SU-DHL-6 (cell line): Measurements from ENCODE around the gene B3GALT6.

Experiments
- H2AFZ ChIP-seq: fragments of 200-600 bp; sonication (generic); 2 replicates; pipeline ENCODE4 v1.6.1; 2014; ENCODE audit warnings: low read depth, mild to moderate bottlenecking, moderate library complexity, mixed read lengths, antibody characterized with exemption, low read length; ENCODE audit not compliant: severe bottlenecking
- H3F3A ChIP-seq: fragments of 200-600 bp; shearing (Covaris generic); 2 replicates; pipeline ENCODE4 v1.6.0; 2016; ENCODE audit warnings: antibody characterized with exemption, mild to moderate bottlenecking; ENCODE audit not compliant: insufficient read depth
- H3K27ac ChIP-seq: fragments of 200-600 bp; sonication (generic); 2 replicates; pipeline ENCODE4 v1.5.1; 2016; ENCODE audit warnings: low read depth, mild to moderate bottlenecking, low read length, moderate library complexity, mixed read lengths
- H3K27me3 ChIP-seq: fragments of 200-600 bp; sonication (generic), shearing (Covaris generic); 2 replicates; pipeline ENCODE4 v1.6.0; 2014; ENCODE audit warnings: mild to moderate bottlenecking, low read length
- H3K36me3 ChIP-seq: fragments of 200-600 bp; sonication (generic); 2 replicates; pipeline ENCODE4 v1.6.1; 2014; ENCODE audit warnings: mild to moderate bottlenecking, low read length, mixed read lengths
- H3K4me2 ChIP-seq: fragments of 300-600, 200-600 bp; shearing (Covaris generic), sonication (generic); 2 replicates; pipeline ENCODE4 v1.6.0; 2014; ENCODE audit warnings: low read length, low read depth, mild to moderate bottlenecking; ENCODE audit not compliant: poor library complexity, severe bottlenecking
- H3K4me3 ChIP-seq: fragments of 200-600 bp; sonication (generic); 2 replicates; pipeline ENCODE4 v1.5.1; 2014; ENCODE audit warnings: antibody characterized with exemption, low read length, mild to moderate bottlenecking, mixed read lengths; ENCODE audit not compliant: insufficient read depth, poor library complexity, severe bottlenecking
- H3K79me2 ChIP-seq: fragments of 200-600 bp; sonication (generic); 2 replicates; pipeline ENCODE4 v1.6.1; 2014; ENCODE audit warnings: mild to moderate bottlenecking, low read length, moderate library complexity; ENCODE audit not compliant: insufficient read depth
- H3K9ac ChIP-seq: fragments of 200-600 bp; sonication (generic); 2 replicates; pipeline ENCODE4 v1.7.0; 2014; ENCODE audit warnings: mild to moderate bottlenecking, low read length
- H3K9me2 ChIP-seq: fragments of 200-600 bp; sonication (generic); replicated peaks from 2 replicates; pipeline ENCODE4 v1.6.1; 2014; ENCODE audit warnings: low read length; ENCODE audit not compliant: insufficient read depth
- H3K9me3 ChIP-seq: fragments of 200-600 bp; sonication (generic); 2 replicates; pipeline ENCODE4 v1.6.1; 2014; ENCODE audit warnings: low read length, mixed read lengths; ENCODE audit not compliant: insufficient read depth
- H4K20me1 ChIP-seq: fragments of 200-600 bp; sonication (generic); 2 replicates; pipeline ENCODE4 v1.6.1; 2014; ENCODE audit warnings: low read depth, mild to moderate bottlenecking, antibody characterized with exemption, low read length, moderate library complexity, mixed read lengths
- CTCF ChIP-seq: fragments of 200-600 bp; sonication (generic); IDR thresholded peaks from one replicate; pipeline ENCODE4 v1.5.1; 2017; ENCODE audit warnings: antibody characterized with exemption, mild to moderate bottlenecking, low read length, moderate library complexity; ENCODE audit not compliant: insufficient read depth, poor library complexity, severe bottlenecking
- EZH2phosphoT487 ChIP-seq: fragments of 200-600 bp; sonication (generic), shearing (Covaris generic); conservative IDR thresholded peaks from 2 replicates; pipeline ENCODE4 v1.6.1; 2018; ENCODE audit warnings: mild to moderate bottlenecking, antibody characterized with exemption, low read length, moderate library complexity, mixed read lengths

Gene B3GALT6

GRCh38 chr1:1215881-1216605 lies 16.0 kb upstream of the B3GALT6 start:
- Histone ChIP-seq H4K20me1 (no peaks in the 10 kb centered on the region), H3K9me3 (no peaks in the 10 kb centered on the region), H3K4me3 (no peak overlapping the region), H3F3A (no peaks in the 10 kb centered on the region), H3K36me3 (no peaks in the 10 kb centered on the region), H3K9me2 (no peaks in the 10 kb centered on the region), H3K79me2 (no peaks in the 10 kb centered on the region), H3K27ac (no peak overlapping the region), H2AFZ (no peak overlapping the region), H3K27me3 (no peaks in the 10 kb centered on the region), H3K4me2 (no peak overlapping the region), H3K9ac (no peak overlapping the region)
- no peak for TF ChIP-seq EZH2phosphoT487
- TF ChIP-seq CTCF = no peak

- Histone ChIP-seq H3K27me3 (no peaks in the 10 kb centered on the region), H3F3A (no peaks in the 10 kb centered on the region), H2AFZ (no peak overlapping the region), H3K79me2 (no peaks in the 10 kb centered on the region), H3K4me2 (no peak overlapping the region), H3K9ac (no peak overlapping the region), H3K9me2 (no peaks in the 10 kb centered on the region), H3K4me3 (no peak overlapping the region), H4K20me1 (no peaks in the 10 kb centered on the region), H3K9me3 (no peaks in the 10 kb centered on the region), H3K36me3 (no peaks in the 10 kb centered on the region), H3K27ac (no peak overlapping the region)
- no peak for TF ChIP-seq CTCF
- no peak for TF ChIP-seq EZH2phosphoT487
These were observed 15.0 kb upstream of the B3GALT6 start for GRCh38 chr1:1216770-1217620.

- no peak overlapping the region for H3K4me3 ChIP-seq
- no peak overlapping the region for H3K9ac ChIP-seq
- H2AFZ ChIP-seq = no peak overlapping the region
- H3K4me2 ChIP-seq = no peak overlapping the region
- TF ChIP-seq EZH2phosphoT487 = no peak
- no peak for TF ChIP-seq CTCF
- H4K20me1 ChIP-seq = no peaks in the 10 kb centered on the region
- H3K27me3 ChIP-seq = no peaks in the 10 kb centered on the region
- H3F3A ChIP-seq = no peaks in the 10 kb centered on the region
- no peaks in the 10 kb centered on the region for H3K9me2 ChIP-seq
- H3K27ac ChIP-seq = no peak overlapping the region
- H3K79me2 ChIP-seq = no peaks in the 10 kb centered on the region
- no peaks in the 10 kb centered on the region for H3K9me3 ChIP-seq
- no peaks in the 10 kb centered on the region for H3K36me3 ChIP-seq
These were observed 14.2 kb upstream of the B3GALT6 start for GRCh38 chr1:1217621-1218523.
